AG09309 (cell line): ENCODE results near the gene CD300LD.

ENCODE experiments used
- DNase-seq: peaks from one replicate; pipeline ENCODE4 v3.0.0-alpha.2; 2010; ENCODE audit warnings: low read depth
- H3K4me3 ChIP-seq: 2 replicates; pipeline ENCODE4 v1.5.1; 2011; ENCODE audit warnings: mild to moderate bottlenecking, low read depth, low read length, moderate library complexity; ENCODE audit not compliant: control insufficient read depth
- CTCF ChIP-seq: IDR thresholded peaks from 2 replicates; pipeline ENCODE4 v1.5.1; 2011; ENCODE audit warnings: mild to moderate bottlenecking, low read depth, low read length, inconsistent platforms; ENCODE audit not compliant: insufficient read depth, control insufficient read depth; ENCODE audit errors: missing control alignments

CD300LD gene

GRCh38 chr17:74531231-74531761, 60.8 kb downstream of the CD300LD start, which contains the start of gene CD300LB:
TSS of gene CD300LB (minus strand) at chr17:74531475. CDS start at chr17:74531350, 125 bp downstream.
- no peak for TF ChIP-seq CTCF
- DNase-seq = no peak
- no peak within 1 kb of the TSS for H3K4me3 ChIP-seq

DNA sequence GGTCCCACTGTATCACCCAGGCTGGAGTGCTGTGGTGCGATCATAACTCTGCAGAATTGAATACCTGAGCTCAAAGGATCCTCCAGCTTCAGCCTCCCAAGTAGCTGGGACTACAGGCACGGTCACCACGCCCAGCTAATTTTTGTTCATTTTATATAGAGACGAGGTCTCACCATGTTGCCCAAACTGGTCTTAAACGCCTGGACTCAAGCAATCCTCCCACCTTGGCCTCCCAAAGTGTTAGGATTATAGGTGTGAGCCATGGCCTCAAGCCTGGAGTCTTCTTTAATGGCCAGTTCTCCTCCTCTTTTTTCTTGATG, 61.3 kb downstream of the CD300LD start:
- no peak overlapping the region for H3K4me3 ChIP-seq
- no peak for TF ChIP-seq CTCF
- DNase-seq = no peak
